ENCODE data around the gene DAAM1.

The DAAM1 gene

GRCh38 chr14:59370158-59370742 lies 181.8 kb downstream of the DAAM1 start:
- H3K4me3 ChIP-seq, result no peak overlapping the region
- no peaks in the 10 kb centered on the region for H3K9me3 ChIP-seq
- H3K27ac ChIP-seq, result no peak overlapping the region
- intact Hi-C loops (cut with DNase I; ENCODE audit: low total_unique reads), result no loop called here
- H3K36me3 ChIP-seq, result peaks cover 15 to 21% (median 18%) of the 10 kb centered on the region in 3 donors
- no peak for TF ChIP-seq CTCF (IDR thresholded peaks at IDR 0.05)
- no peak for DNase-seq
- no peaks in the 10 kb centered on the region for H3K4me1 ChIP-seq
- no peaks in the 10 kb centered on the region for H3K27me3 ChIP-seq

GRCh38 chr14:59371771-59372170 lies 183.3 kb downstream of the DAAM1 start:
- H3K4me3 ChIP-seq, result no peak overlapping the region
- TF ChIP-seq CTCF (IDR thresholded peaks at IDR 0.05), result no peak
- intact Hi-C loops (cut with DNase I; ENCODE audit: low total_unique reads), result no loop called here
- no peak for DNase-seq
- no peaks in the 10 kb centered on the region for H3K27me3 ChIP-seq
- no peaks in the 10 kb centered on the region for H3K4me1 ChIP-seq
- no peak overlapping the region for H3K27ac ChIP-seq
- H3K36me3 ChIP-seq, result peaks cover 14 to 21% (median 18%) of the 10 kb centered on the region in 3 donors
- no peaks in the 10 kb centered on the region for H3K9me3 ChIP-seq

- H3K36me3 ChIP-seq, result peaks cover under 1 to 3% (median 2%) of the 10 kb centered on the region in 3 donors
- intact Hi-C loops (cut with DNase I; ENCODE audit: low total_unique reads), result no loop called here
- H3K27me3 ChIP-seq, result no peaks in the 10 kb centered on the region
- H3K4me3 ChIP-seq, result no peak overlapping the region
- TF ChIP-seq CTCF (IDR thresholded peaks at IDR 0.05), result no peak
- no peaks in the 10 kb centered on the region for H3K4me1 ChIP-seq
- H3K9me3 ChIP-seq, result no peaks in the 10 kb centered on the region
- DNase-seq, result no peak
- H3K27ac ChIP-seq, result no peak overlapping the region
Observed at GRCh38 chr14:59374048-59374447, 185.6 kb downstream of the DAAM1 start.

GRCh38 chr14:59376686-59377085 lies 188.2 kb downstream of the DAAM1 start:
- Histone ChIP-seq H3K4me1 (no peaks in the 10 kb centered on the region), H3K27ac (no peak overlapping the region), H3K36me3 (no peaks in the 10 kb centered on the region), H3K4me3 (no peak overlapping the region), H3K27me3 (no peaks in the 10 kb centered on the region), H3K9me3 (no peaks in the 10 kb centered on the region)
- intact Hi-C loops (cut with DNase I; ENCODE audit: low total_unique reads), result no loop called here
- no peak for TF ChIP-seq CTCF (IDR thresholded peaks at IDR 0.05)
- no peak for DNase-seq

GRCh38 chr14:59377491-59377890 lies 189.0 kb downstream of the DAAM1 start:
- DNase-seq, result no peak
- intact Hi-C loops (cut with DNase I; ENCODE audit: low total_unique reads), result no loop called here
- Histone ChIP-seq H3K9me3 (no peaks in the 10 kb centered on the region), H3K4me3 (no peak overlapping the region), H3K27me3 (no peaks in the 10 kb centered on the region), H3K27ac (no peak overlapping the region), H3K36me3 (no peaks in the 10 kb centered on the region), H3K4me1 (no peaks in the 10 kb centered on the region)
- no peak for TF ChIP-seq CTCF (IDR thresholded peaks at IDR 0.05)

Data from tibial artery (tissue), 4 donors.